ENCODE measurements around the gene VAV1.
A peak's percentile ranks its signal among the peaks of the same experiment; 100 is the strongest.
"Not testable (repeated sequence)": the region's sequence is repeated elsewhere in the genome, so short reads cannot be mapped to it uniquely, and the experiment has no call there.

Gene VAV1

DNA sequence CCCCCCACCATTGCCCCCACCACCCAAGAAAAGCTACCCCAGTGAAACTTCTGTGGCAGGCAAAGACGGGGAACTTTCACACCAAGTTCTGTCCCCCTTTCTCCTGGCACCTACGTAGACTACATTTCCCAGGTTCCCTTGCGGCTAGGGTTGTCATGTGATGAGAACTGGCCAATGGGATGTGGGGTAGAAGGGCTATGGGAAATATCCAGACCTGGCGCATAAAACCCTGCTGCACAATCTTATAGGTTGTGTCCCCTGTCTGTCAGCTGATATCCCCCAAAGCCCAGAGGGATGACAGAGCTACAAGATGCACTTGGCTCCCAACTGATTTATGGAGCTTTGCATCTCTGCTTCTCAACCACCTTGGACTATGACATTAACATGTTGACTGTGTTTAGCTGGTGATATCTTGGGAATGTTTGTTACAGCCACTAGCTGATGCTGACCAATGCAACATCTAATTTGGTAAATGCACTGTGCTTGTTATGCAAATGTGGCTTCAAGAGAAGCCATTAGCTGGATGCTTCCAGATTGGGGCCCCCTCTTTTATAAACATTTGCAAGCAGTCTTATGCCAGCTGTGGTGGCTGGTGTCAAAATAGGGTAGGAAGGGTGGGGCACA is 11.3 kb upstream of the VAV1 start:
- no peak for DNase-seq (ENCODE audit: low read depth)

- DNase-seq (ENCODE audit: low read depth) = not testable (repeated sequence)
Observed at GRCh38 chr19:6762253-6762797, 10.2 kb upstream of the VAV1 start.

DNA sequence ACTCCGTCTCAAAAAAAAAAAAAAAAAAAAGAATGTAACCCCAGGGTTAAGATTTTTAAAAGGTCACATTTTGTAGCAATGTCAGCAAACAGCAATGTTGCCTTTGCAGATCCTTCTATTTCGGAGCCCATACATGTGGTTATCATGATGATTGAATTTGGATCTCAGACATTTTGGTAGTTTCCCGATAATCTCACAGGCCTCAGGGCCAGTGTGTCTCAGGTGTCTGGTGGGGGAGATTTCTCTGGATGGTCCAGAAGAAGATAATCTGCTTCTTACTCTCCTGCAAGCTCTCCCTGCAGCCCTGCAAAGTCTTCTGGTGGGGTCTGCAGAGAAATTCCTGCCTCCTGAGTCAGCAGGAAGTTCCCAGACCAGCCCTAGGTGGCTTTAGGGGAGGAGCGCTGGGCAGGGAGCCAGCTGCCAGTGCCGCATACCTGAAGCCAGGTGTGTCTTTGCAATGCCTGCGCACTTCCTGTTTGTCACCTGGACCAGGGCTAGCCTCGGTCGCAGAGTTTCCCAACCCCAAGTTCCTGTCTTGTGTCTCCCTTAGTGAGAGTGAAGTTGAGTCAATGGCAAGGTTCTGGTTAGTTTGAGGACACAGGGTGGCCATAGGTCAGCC is 6.7 kb upstream of the VAV1 start:
- DNase-seq (ENCODE audit: low read depth) = no peak

- DNase-seq (ENCODE audit: low read depth) = no peak
Observed at GRCh38 chr19:6766357-6767080, 6.0 kb upstream of the VAV1 start.

DNA sequence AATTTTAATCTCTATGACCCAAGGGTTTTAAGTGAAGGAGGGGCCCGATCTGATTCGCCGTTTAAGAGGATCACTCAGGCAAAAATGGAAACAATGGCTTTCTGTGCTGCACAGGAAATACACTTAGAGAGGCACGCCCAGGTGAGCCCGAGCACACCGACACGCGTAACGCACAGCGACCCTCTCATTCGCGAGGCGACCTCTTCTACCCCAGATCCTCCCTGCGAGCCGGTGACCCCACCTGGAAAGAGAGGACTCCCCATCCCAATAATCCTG is 5.5 kb upstream of the VAV1 start:
- DNase-seq (ENCODE audit: low read depth) = no peak

GRCh38 chr19:6767357-6768235 is 4.9 kb upstream of the VAV1 start, which contains the start of gene SH2D3A:
Gene SH2D3A, minus strand, starts transcription at chr19:6767435. Its CDS starts 3,687 bp downstream, at chr19:6763748.
- peak; percentile 42 for DNase-seq (ENCODE audit: low read depth)

GRCh38 chr19:6768236-6768785 is 4.2 kb upstream of the VAV1 start:
- DNase-seq (ENCODE audit: low read depth) = no peak

DNA sequence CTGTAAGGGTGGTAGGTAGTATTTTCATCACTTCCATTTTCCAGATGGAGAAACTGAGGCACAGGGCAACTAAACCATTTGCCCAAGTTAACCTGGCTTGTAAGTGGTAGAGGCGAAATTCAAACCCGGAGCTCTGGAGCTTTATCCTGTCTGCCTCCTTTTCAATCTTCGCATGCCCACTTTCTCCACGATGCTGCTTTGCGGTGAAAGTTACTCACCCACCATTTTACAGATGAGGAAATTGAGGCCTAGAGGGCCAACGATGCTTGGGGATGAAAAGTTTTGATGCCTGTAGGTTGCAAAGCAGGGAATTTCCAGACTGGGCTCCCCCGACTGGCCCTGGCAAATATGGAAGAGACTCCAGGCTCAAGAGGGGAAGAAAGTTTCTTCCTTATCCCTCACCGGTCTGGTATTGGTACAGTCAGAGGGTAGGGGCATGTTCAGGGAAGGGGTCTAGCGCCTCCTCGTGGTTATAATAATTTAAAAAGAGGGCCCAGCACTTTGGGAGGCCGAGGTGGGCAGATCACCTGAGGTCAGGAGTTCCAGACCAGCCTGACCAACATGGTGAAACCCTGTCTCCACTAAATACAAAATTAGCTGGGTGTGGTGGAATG is 3.4 kb upstream of the VAV1 start:
- peak; percentile 30 for DNase-seq (ENCODE audit: low read depth)

DNA sequence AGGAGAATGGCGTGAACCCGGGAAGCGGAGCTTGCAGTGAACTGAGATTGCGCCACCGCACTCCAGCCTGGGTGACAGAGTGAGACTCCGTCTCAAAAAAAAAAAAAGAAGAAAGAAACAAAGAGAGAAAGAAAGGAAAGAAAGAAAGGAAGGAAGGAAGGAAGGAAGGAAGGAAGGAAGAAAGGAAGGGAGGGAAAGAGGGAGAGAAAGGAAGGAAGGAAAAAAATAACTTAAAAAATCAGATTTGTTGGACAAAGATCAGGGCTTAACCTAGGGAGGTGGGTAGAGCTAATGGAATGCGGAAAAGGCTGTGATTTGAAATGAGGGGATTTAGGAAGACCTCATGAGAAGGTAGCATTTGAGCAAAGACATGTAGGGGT is 870 bp upstream of the VAV1 start:
- not testable (repeated sequence) for DNase-seq (ENCODE audit: low read depth)

GRCh38 chr19:6772866-6773322 is 386 bp downstream of the VAV1 start:
- no peak for DNase-seq (ENCODE audit: low read depth)

GRCh38 chr19:6773323-6773931 is 919 bp downstream of the VAV1 start:
- no peak for DNase-seq (ENCODE audit: low read depth)

DNA sequence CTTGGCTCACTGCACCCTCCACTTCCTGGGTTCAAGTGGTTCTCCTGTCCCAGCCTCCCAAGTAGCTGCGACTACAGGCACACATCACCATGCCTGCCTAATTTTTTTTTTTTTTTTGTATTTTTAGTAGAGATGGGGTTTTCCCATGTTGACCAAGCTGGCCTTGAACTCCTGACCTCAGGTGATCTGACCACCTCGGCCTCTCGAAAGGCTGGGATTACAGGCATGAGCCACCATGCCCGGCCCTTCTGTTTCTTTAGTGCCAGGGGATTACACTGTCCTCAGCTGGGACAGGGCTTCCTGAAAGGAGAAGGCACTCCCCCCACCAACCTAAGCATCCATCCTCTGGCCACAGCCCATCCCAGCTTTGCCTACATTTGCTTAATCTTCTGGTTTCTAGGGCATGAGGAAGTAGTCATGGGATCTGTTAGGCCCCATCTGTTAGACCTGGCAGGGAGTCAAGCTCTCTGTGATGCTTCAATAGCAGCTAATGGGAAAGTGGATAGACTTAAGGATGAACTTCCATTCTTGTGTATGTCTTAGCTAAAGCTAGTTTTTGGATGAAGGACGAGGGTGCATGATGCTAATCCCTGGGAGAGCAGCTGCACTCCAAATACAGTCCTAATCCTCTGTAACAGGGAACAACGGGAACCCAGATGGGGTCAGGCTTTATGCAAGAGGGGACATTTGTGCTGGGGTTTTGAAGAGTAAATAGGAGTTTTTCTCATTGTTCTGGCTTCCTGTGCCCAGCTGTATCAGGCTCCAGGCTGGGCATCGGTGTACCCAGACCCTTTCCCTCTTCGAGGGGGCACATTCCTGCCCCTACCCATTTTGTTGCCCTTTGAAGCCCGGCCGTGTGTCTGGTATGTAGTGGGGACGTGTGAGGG is 2.6 kb downstream of the VAV1 start:
- DNase-seq (ENCODE audit: low read depth) = no peak

DNA sequence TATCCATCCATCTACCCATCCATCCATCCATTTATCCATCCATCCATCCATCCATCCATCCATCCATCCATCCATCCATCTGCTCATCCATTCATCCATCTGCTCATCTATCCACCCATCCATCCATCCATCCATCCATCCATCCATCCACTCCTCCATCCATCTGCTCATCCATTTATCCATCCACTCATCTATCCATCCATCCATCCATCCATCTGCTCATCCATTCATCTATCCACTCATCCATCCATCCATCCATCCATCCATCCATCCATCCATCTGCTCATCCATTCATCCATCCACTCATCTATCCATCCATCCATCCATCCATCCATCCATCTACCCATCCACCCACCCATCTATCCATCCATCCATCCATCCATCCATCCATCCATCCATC is 3.5 kb downstream of the VAV1 start:
- not testable (repeated sequence) for DNase-seq (ENCODE audit: low read depth)

GRCh38 chr19:6776999-6777398 is 4.5 kb downstream of the VAV1 start:
- no peak for DNase-seq (ENCODE audit: low read depth)

- no peak for DNase-seq (ENCODE audit: low read depth)
Observed at GRCh38 chr19:6777434-6777833, 4.9 kb downstream of the VAV1 start.

DNA sequence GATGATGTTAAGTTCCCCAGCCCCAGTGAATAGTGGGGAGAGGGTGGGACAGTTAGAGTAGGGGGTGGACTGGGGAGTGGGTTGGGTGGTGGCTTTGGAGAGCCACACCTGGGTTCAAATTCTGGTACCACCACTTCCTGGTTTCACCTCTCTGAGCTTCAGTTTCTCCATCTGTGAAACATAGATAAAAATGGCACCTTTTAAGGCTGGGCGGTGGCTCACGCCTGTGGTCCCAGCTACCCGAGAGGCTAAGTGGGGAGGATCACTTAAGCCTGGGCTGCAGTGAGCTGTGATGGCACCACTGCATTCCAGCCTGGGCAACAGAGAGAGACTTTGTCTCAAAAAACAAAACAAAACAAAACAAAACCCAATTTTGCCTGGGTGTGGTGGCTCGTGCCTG is 5.9 kb downstream of the VAV1 start:
- no peak for DNase-seq (ENCODE audit: low read depth)

GRCh38 chr19:6779206-6779605 is 6.7 kb downstream of the VAV1 start:
- no peak for DNase-seq (ENCODE audit: low read depth)

DNA sequence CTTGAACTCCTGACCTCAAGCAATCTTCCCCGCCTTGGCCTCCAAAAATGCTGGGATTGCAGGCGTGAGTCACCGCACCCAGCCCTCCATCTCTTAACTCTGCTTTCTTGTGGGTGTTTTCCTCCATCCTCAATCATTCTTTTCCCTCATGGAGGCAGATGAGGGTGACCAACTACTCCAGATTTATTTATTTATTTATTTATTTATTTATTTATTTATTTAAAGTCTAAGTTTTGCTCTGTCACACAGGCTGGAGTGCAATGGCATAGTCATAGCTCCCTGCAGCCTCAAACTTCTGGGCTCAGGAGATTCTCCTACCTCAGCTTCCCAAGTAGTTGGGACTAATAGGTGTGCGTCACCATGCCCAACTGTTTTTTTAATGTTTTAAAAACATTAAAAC is 14.9 kb downstream of the VAV1 start:
- DNase-seq (ENCODE audit: low read depth) = no peak

DNA sequence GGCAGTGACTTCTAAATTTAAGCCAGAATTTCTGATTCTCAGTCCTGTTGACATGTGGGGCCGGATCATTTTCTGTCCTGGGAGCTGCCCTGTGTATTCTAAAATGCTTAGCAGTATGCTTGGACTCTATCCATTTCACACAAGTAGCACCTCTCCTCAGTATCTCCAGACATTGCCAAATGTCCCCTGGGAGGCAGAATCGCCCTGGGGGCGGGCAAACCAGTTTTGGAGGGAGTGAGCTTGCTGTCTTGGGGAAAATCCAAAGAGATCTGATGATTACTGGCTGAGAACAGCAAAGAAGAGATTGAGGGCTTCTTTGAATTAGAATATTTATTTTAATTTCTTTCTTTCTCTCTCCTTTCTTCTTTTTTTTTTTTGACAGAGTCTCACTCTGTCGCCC is 16.4 kb downstream of the VAV1 start:
- no peak for DNase-seq (ENCODE audit: low read depth)
